Large intestine (tissue), 3 donors: ENCODE results near the gene DNHD1. TPM values are rescaled to one million over a fixed set of nuclear protein-coding genes. Genes with fewer than 3 reads are reported as not detected.
A peak's percentile ranks its signal among the peaks of the same experiment; 100 is the strongest.
"Not testable (repeated sequence)": the region's sequence is repeated elsewhere in the genome, so short reads cannot be mapped to it uniquely, and the experiment has no call there.

Experiments
- DNase-seq, 2 donors: peaks; one replicate each; pipeline versions ENCODE4 v3.0.0 to v3.0.0-alpha.2; 2013
- H3K27ac ChIP-seq: one replicate; pipeline ENCODE4 v1.5.1; 2013; ENCODE audit warnings: low read length
- H3K27me3 ChIP-seq: 2 replicates; pipeline ENCODE4 v1.6.1; 2013; ENCODE audit warnings: low read length; ENCODE audit not compliant: control insufficient read depth, insufficient read depth
- H3K36me3 ChIP-seq: 2 replicates; pipeline ENCODE4 v1.6.1; 2013; ENCODE audit warnings: low read length; ENCODE audit not compliant: control insufficient read depth, insufficient read depth
- H3K4me1 ChIP-seq: one replicate; pipeline ENCODE4 v1.6.1; 2013; ENCODE audit warnings: low read length; ENCODE audit not compliant: control insufficient read depth, insufficient read depth
- H3K4me3 ChIP-seq: one replicate; pipeline ENCODE4 v1.5.1; 2013; ENCODE audit warnings: low read length
- H3K9me3 ChIP-seq: one replicate; pipeline ENCODE4 v1.6.1; 2013; ENCODE audit warnings: mild to moderate bottlenecking, low read depth, low read length, moderate library complexity; ENCODE audit not compliant: control insufficient read depth
- WGBS: methylation state at CpG from one replicate; pipeline ENCODE4 v1.1.5; 2013; ENCODE audit warnings: low lambda C conversion rate; ENCODE audit not compliant: insufficient coverage; 5-methylcytosine and 5-hydroxymethylcytosine counted together
- polyA plus RNA-seq: library from polyadenylated mRNA; unstranded; fragments of 120-200 nt; gene quantifications from one replicate; pipeline ENCODE4 v1.2.1, GENCODE V29; 2013

DNHD1 gene
- polyA plus RNA-seq, 1 donor = 12.2 TPM

- no peak overlapping the region for H3K27ac ChIP-seq
- WGBS = no CpG with 5 or more reads among the region's 7 CpGs
These were observed 1.0 kb downstream of the DNHD1 start for GRCh38 chr11:6498121-6498520.

GRCh38 chr11:6498544-6498943, 1.5 kb downstream of the DNHD1 start:
- no peak for DNase-seq
- Histone ChIP-seq H3K4me3 (no peak overlapping the region), H3K4me1 (no peaks in the 10 kb centered on the region), H3K27me3 (no peaks in the 10 kb centered on the region), H3K27ac (no peak overlapping the region), H3K9me3 (no peaks in the 10 kb centered on the region), H3K36me3 (peaks cover 12% of the 10 kb centered on the region)
- WGBS = no CpG with 5 or more reads among the region's 5 CpGs

More at GRCh38 chr11:6498121-6498520, 1.0 kb downstream of the DNHD1 start:
- no peaks in the 10 kb centered on the region for H3K9me3 ChIP-seq
- DNase-seq = no peak
- no peak overlapping the region for H3K4me3 ChIP-seq
- no peaks in the 10 kb centered on the region for H3K4me1 ChIP-seq
- H3K36me3 ChIP-seq = peaks cover 14% of the 10 kb centered on the region
- no peaks in the 10 kb centered on the region for H3K27me3 ChIP-seq

- Histone ChIP-seq H3K36me3 (peaks cover 9% of the 10 kb centered on the region), H3K4me3 (no peak overlapping the region), H3K9me3 (no peaks in the 10 kb centered on the region), H3K27me3 (no peaks in the 10 kb centered on the region), H3K27ac (no peak overlapping the region), H3K4me1 (no peaks in the 10 kb centered on the region)
- WGBS = no CpG with 5 or more reads among the region's 3 CpGs
- no peak for DNase-seq
These were observed 5.3 kb downstream of the DNHD1 start for GRCh38 chr11:6502382-6502781.

GRCh38 chr11:6504166-6504565, 7.1 kb downstream of the DNHD1 start:
- no peak for DNase-seq
- 100% methylated on average over 1 of the region's 3 CpGs for WGBS
- Histone ChIP-seq H3K9me3 (no peaks in the 10 kb centered on the region), H3K27me3 (no peaks in the 10 kb centered on the region), H3K4me3 (no peak overlapping the region), H3K4me1 (no peaks in the 10 kb centered on the region), H3K36me3 (peaks cover 11% of the 10 kb centered on the region), H3K27ac (no peak overlapping the region)

- H3K4me1 ChIP-seq = no peaks in the 10 kb centered on the region
- 40% methylated on average over 1 of the region's 2 CpGs for WGBS
- no peak overlapping the region for H3K27ac ChIP-seq
- H3K27me3 ChIP-seq = no peaks in the 10 kb centered on the region
- peak; percentile 33 to 44 for DNase-seq
- no peaks in the 10 kb centered on the region for H3K9me3 ChIP-seq
- no peak overlapping the region for H3K4me3 ChIP-seq
- peaks cover 11% of the 10 kb centered on the region for H3K36me3 ChIP-seq
These were observed 8.6 kb downstream of the DNHD1 start for GRCh38 chr11:6505577-6506240.

GRCh38 chr11:6516865-6517264, 19.8 kb downstream of the DNHD1 start:
- Histone ChIP-seq H3K36me3 (peaks cover 10% of the 10 kb centered on the region), H3K4me3 (no peak overlapping the region), H3K4me1 (no peaks in the 10 kb centered on the region), H3K9me3 (peaks cover 3% of the 10 kb centered on the region), H3K27ac (no peak overlapping the region), H3K27me3 (no peaks in the 10 kb centered on the region)
- no peak for DNase-seq

- WGBS = no CpG with 5 or more reads among the region's 3 CpGs
- Histone ChIP-seq H3K27me3 (no peaks in the 10 kb centered on the region), H3K27ac (no peak overlapping the region), H3K9me3 (no peaks in the 10 kb centered on the region), H3K4me3 (no peak overlapping the region), H3K4me1 (no peaks in the 10 kb centered on the region), H3K36me3 (peaks cover 7% of the 10 kb centered on the region)
- no peak for DNase-seq
These were observed 23.2 kb downstream of the DNHD1 start for GRCh38 chr11:6520265-6520664.

GRCh38 chr11:6521946-6522345, 24.9 kb downstream of the DNHD1 start:
- no CpG with 5 or more reads among the region's 3 CpGs for WGBS
- H3K4me3 ChIP-seq, H3K27ac ChIP-seq, H3K36me3 ChIP-seq, H3K4me1 ChIP-seq, DNase-seq, H3K27me3 ChIP-seq, H3K9me3 ChIP-seq: not testable (repeated sequence)

- Histone ChIP-seq H3K4me3 (no peak overlapping the region), H3K4me1 (no peaks in the 10 kb centered on the region), H3K27me3 (no peaks in the 10 kb centered on the region), H3K27ac (no peak overlapping the region), H3K36me3 (peaks cover 7% of the 10 kb centered on the region), H3K9me3 (no peaks in the 10 kb centered on the region)
- WGBS = 63% methylated on average over 1 of the region's 1 CpG
- peak in 1 of 2 donors; percentile 25 for DNase-seq
These were observed 26.2 kb downstream of the DNHD1 start for GRCh38 chr11:6523253-6523652.

GRCh38 chr11:6526411-6527135, 29.5 kb downstream of the DNHD1 start:
- no peak overlapping the region for H3K4me3 ChIP-seq
- WGBS = 100% methylated on average over 2 of the region's 3 CpGs
- peaks cover 3% of the 10 kb centered on the region for H3K36me3 ChIP-seq
- no peak overlapping the region for H3K27ac ChIP-seq
- H3K9me3 ChIP-seq = no peaks in the 10 kb centered on the region
- no peaks in the 10 kb centered on the region for H3K27me3 ChIP-seq
- H3K4me1 ChIP-seq = no peaks in the 10 kb centered on the region
- no peak for DNase-seq

- DNase-seq = no peak
- Histone ChIP-seq H3K36me3 (peaks cover 8% of the 10 kb centered on the region), H3K4me3 (no peak overlapping the region), H3K27ac (no peak overlapping the region), H3K4me1 (no peaks in the 10 kb centered on the region), H3K27me3 (no peaks in the 10 kb centered on the region), H3K9me3 (no peaks in the 10 kb centered on the region)
- no CpG with 5 or more reads among the region's 2 CpGs for WGBS
These were observed 32.2 kb downstream of the DNHD1 start for GRCh38 chr11:6529266-6529665.
